Cardiac fibroblast (primary cell): ENCODE results near the gene CSTPP1.
"Not testable (repeated sequence)": the region's sequence is repeated elsewhere in the genome, so short reads cannot be mapped to it uniquely, and the experiment has no call there.

Source experiments
- DNase-seq, 2 donors: peaks; one replicate each; pipeline versions ENCODE4 v3.0.0 to v3.0.0-alpha.2; 2010; ENCODE audit warnings: low read depth in 2 of 2
- H3K4me3 ChIP-seq, 2 donors: replicated peaks in 1 of 2; 1 replicate in 1 of 2; 2 replicates in 1 of 2; pipeline ENCODE4 v1.5.1; 2011; ENCODE audit warnings: low read depth in 2 of 2, low read length in 2 of 2, mild to moderate bottlenecking in 2 of 2, moderate library complexity in 1 of 2
- TF ChIP-seq, protein P1 (sequence below): IDR thresholded peaks from one replicate; pipeline ENCODE4 v1.5.1; 2011; ENCODE audit warnings: low read depth, mild to moderate bottlenecking, low read length, inconsistent platforms

CSTPP1 gene

DNA sequence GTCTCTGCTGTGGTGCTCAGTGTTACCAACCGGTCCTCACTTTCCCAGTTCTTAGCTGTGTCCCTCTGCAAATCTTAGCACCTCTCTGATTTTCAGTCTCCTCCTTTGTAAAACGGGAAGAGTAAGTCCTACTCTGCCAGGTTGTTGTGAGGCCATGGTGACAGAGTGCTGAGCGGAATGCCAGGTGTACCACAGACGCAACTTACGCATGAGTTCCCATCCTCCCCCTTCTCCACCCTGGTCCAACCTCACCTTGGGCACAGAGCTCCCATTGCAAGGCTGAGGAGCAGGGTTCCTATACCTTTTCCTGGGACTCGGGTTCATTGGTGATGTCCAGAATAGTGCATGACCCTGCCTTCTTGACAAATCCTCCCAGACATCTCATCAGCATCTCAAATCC is 270.9 kb downstream of the CSTPP1 start:
- no peak overlapping the region for H3K4me3 ChIP-seq
- TF ChIP-seq, protein P1, sequence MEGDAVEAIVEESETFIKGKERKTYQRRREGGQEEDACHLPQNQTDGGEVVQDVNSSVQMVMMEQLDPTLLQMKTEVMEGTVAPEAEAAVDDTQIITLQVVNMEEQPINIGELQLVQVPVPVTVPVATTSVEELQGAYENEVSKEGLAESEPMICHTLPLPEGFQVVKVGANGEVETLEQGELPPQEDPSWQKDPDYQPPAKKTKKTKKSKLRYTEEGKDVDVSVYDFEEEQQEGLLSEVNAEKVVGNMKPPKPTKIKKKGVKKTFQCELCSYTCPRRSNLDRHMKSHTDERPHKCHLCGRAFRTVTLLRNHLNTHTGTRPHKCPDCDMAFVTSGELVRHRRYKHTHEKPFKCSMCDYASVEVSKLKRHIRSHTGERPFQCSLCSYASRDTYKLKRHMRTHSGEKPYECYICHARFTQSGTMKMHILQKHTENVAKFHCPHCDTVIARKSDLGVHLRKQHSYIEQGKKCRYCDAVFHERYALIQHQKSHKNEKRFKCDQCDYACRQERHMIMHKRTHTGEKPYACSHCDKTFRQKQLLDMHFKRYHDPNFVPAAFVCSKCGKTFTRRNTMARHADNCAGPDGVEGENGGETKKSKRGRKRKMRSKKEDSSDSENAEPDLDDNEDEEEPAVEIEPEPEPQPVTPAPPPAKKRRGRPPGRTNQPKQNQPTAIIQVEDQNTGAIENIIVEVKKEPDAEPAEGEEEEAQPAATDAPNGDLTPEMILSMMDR, result no peak
- DNase-seq, result no peak

DNA sequence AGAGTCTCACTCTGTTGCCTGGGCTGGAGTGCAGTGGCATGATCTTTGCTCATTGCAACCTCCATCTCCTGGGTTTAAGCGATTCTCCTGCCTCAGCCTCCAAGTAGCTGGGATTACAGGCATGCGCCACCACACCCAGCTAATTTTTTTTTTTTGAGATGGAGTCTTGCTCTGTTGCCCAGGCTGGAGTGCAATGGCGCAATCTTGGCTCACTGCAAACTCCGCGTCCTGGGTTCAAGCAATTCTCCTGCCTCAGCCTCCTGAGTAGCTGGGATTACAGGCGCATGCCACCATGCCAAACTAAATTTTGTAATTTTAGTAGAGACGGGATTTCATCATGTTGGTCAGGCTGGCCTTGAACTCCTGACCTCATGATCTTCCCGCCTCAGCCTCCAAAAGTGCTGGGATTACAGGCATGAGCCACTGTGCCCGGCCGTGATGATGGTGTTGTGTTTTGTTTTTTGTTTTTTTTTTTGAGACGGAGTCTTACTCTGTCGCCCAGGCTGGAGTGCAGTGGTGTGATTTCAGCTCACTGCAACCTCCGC is 271.5 kb downstream of the CSTPP1 start:
- H3K4me3 ChIP-seq, DNase-seq: not testable (repeated sequence)

DNA sequence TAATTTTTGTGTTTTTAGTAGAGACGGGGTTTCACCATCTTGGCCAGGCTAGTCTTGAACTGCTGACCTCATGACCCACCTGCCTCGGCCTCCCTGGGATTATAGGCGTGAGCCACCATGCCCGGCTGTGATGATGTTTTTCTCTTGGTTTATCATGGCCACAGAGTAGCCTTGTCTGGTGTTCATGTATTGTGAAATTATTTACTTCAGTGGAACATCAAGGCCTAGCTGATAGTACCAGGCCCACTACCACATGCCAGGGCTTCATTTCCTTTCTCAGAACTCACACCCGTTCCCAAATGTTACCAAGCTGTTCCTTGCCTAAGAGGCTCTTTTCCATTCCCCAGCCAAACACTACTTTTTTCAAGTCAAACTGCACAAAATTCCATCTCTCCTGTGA is 272.1 kb downstream of the CSTPP1 start:
- TF ChIP-seq, protein P1, result no peak
- H3K4me3 ChIP-seq, result no peak overlapping the region
- DNase-seq, result no peak
